Ishikawa (cell line): Measurements from ENCODE around the gene CYB5D1.

ENCODE experiments used
- CEBPB ChIP-seq: IDR thresholded peaks from 2 replicates; pipeline ENCODE4 v1.6.1; 2012
- CREB1 ChIP-seq: IDR thresholded peaks from 2 replicates; pipeline ENCODE4 v1.6.1; 2012; ENCODE audit warnings: low read depth
- EGR1 ChIP-seq: IDR thresholded peaks from 2 replicates; pipeline ENCODE4 v1.6.1; 2012
- EP300 ChIP-seq: IDR thresholded peaks from 2 replicates; pipeline ENCODE4 v1.6.1; 2012; ENCODE audit warnings: borderline replicate concordance
- FOXM1 ChIP-seq: IDR thresholded peaks from 2 replicates; pipeline ENCODE4 v1.6.1; 2012; ENCODE audit warnings: low read depth, borderline replicate concordance
- NFIC ChIP-seq: IDR thresholded peaks from 2 replicates; pipeline ENCODE4 v1.6.1; 2012
- RAD21 ChIP-seq: IDR thresholded peaks from 2 replicates; pipeline ENCODE4 v1.6.1; 2012; ENCODE audit warnings: low read depth
- REST ChIP-seq: IDR thresholded peaks from 2 replicates; pipeline ENCODE4 v1.6.1; 2012; ENCODE audit warnings: low read depth, mild to moderate bottlenecking
- TAF1 ChIP-seq: IDR thresholded peaks from 2 replicates; pipeline ENCODE4 v1.6.1; 2012; ENCODE audit warnings: low read depth, mild to moderate bottlenecking
- TCF12 ChIP-seq: IDR thresholded peaks from 2 replicates; pipeline ENCODE4 v1.6.1; 2012; ENCODE audit warnings: low read depth
- TEAD4 ChIP-seq: IDR thresholded peaks from 2 replicates; pipeline ENCODE4 v1.6.1; 2012
- YY1 ChIP-seq: IDR thresholded peaks from 2 replicates; pipeline ENCODE4 v1.6.1; 2012; ENCODE audit warnings: low read depth
- ZBTB7A ChIP-seq: IDR thresholded peaks from 2 replicates; pipeline ENCODE4 v1.6.1; 2012; ENCODE audit warnings: low read depth
- TF ChIP-seq, protein P1 (sequence below): IDR thresholded peaks from 2 replicates; pipeline ENCODE4 v1.6.1; 2012
- TF ChIP-seq, protein P2 (sequence below): IDR thresholded peaks from 2 replicates; pipeline ENCODE4 v1.6.1; 2012

CYB5D1 gene

DNA sequence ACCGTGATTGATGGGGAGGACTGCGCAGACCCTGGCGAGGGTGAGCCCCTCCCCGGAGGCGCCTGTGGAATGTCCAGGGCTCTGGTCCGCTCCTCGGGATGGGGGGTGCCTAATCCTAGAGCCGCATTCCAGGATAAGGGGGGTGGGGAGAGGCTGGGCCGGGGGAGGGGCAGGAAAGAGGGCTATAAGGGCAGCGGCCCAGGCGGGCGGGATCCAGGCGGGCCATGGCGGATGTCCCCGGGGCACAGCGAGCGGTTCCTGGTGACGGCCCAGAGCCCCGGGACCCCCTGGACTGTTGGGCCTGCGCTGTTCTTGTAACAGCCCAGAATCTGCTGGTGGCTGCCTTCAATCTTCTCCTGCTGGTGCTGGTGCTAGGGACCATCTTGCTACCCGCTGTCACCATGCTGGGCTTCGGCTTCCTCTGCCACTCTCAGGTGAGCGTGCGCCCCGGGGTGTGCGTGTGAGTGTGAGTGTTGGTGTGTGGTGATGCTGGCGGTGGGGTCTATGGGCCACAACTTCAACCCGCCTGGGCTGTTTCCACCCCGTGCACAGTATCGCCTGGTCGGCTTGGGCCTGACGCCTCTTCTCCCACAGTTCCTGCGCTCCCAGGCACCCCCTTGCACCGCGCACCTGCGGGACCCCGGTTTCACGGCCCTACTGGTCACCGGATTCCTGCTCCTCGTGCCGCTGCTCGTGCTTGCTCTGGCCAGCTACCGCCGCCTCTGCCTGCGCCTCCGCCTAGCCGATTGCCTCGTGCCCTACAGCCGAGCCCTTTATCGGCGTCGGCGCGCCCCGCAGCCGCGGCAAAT is 2.7 kb upstream of the CYB5D1 start, which contains the start of gene TMEM88:
Gene TMEM88, plus strand, starts transcription at position 216 of the 809 bp plus-strand sequence. Its CDS starts 9 bp downstream, at position 225.
- TF ChIP-seq FOXM1 (no peak), TCF12 (no peak), NFIC (no peak), TEAD4 (no peak), YY1 (no peak), EP300 (no peak), TAF1 (no peak), CREB1 (no peak), EGR1 (no peak), REST (no peak), CEBPB (no peak), ZBTB7A (no peak), RAD21 (no peak)
- TF ChIP-seq, protein P1, sequence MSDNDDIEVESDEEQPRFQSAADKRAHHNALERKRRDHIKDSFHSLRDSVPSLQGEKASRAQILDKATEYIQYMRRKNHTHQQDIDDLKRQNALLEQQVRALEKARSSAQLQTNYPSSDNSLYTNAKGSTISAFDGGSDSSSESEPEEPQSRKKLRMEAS = no peak
- TF ChIP-seq, protein P2, sequence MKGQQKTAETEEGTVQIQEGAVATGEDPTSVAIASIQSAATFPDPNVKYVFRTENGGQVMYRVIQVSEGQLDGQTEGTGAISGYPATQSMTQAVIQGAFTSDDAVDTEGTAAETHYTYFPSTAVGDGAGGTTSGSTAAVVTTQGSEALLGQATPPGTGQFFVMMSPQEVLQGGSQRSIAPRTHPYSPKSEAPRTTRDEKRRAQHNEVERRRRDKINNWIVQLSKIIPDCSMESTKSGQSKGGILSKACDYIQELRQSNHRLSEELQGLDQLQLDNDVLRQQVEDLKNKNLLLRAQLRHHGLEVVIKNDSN = no peak

GRCh38 chr17:7855660-7856010 is 2.2 kb upstream of the CYB5D1 start:
- no peak for TF ChIP-seq TEAD4
- no peak for TF ChIP-seq TAF1
- TF ChIP-seq EP300 = no peak
- TF ChIP-seq REST = no peak
- no peak for TF ChIP-seq ZBTB7A
- TF ChIP-seq CREB1 = no peak
- no peak for TF ChIP-seq TCF12
- no peak for TF ChIP-seq CEBPB
- TF ChIP-seq FOXM1 = no peak
- no peak for TF ChIP-seq RAD21
- TF ChIP-seq, protein P2 = no peak
- TF ChIP-seq NFIC = no peak
- TF ChIP-seq, protein P1 = no peak
- no peak for TF ChIP-seq YY1
- TF ChIP-seq EGR1 = no peak

DNA sequence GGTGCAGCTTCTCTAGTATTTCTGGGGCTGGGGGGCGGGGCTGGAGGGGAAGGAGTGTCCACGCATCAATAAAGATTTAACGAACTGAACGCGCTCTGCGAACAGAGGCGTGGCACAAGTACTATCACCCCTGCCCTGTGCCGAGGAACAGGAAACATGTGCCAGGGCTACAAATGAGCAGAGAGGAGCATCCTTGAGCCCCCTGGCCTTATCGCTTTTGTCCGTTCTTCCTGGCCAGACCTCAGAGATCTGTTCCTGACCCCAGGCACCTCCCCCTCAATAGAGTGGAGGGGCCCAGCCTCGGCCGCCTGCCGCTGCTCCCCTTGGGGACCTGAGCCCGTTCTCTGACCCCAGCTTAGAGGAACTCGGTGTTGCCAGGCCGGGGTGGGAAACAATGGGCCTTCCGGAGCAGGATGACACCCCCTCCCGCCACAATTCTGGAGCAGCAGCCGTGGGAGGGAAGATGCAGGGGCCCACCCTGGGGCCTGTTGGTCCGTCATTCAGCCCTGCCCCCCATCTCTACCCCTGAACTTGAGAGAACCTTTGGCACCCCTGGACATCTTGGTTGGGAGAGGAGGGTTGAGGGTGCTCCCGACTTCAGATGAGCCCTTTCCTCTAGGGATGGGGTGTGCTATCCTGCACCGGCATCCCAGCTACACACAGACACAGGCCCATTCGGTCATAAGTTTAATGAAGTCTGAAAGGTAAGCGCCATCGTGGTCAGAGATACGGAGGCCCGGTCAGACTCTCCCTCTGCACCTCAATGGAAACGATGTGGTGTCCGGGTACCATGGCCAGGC is 1.6 kb upstream of the CYB5D1 start:
- TF ChIP-seq, protein P2 = no peak
- TF ChIP-seq YY1 (no peak), CREB1 (no peak), TCF12 (no peak), ZBTB7A (no peak), NFIC (no peak), TAF1 (no peak), RAD21 (no peak)
- TF ChIP-seq, protein P1 = no peak

DNA sequence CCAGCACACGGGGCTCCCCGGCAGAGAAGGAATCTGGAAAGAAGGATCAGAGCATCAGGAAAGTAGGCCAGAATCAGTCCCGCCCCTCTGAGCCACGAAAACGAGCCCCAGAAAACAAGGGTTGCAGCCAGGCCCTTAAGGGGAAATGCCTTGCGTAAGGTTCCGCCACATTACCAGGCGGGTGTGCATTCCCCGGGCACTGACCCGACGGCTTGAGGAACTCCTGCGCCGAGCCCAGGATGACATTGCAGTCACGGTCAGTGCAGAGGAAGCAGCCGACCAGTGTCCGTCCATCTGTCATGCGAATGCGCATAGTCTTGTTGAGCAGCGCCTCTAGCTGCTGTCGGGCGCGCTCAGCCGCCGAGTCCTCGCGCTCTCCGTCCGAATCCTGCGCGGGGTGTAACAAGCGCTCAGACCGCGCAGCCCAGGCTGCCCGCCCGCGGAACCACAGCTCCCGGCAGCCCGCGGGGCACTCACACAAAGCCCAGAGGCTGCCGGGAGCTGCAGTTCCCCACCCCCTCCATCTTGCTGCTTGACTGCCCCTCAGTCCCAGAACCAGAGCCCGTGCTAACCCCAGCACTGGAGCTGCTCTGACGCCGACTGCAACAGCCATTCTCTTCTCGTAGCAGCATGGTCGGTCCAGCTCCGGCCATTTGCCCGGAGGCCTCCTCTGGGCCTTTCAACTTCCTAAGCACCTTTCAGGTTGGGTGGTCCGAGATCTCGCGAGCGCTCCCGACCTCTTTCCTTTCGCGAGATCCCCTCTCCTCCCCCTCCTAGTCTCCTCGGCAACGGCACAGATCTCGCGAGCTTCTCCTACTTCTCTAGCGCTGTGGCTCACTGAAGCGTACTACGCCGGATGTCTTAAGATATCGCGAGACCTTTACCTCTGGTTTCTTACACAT is 741 bp upstream of the CYB5D1 start, which contains the start of gene NAA38:
Gene NAA38, minus strand, starts transcription at position 749 of the 902 bp plus-strand sequence. Its CDS starts 96 bp downstream, at position 653.
- TF ChIP-seq RAD21 = peak; percentile 29; the same call in 1 of the 2 replicates
- TF ChIP-seq TAF1 = peak; percentile 63
- peak; percentile 16; the same call in 1 of the 2 replicates for TF ChIP-seq FOXM1
- peak; percentile 84 for TF ChIP-seq YY1
- TF ChIP-seq, protein P1 = peak; percentile 73
- TF ChIP-seq REST = no peak
- TF ChIP-seq CEBPB = no peak; the same call in 1 of the 2 replicates
- peak; percentile 23 for TF ChIP-seq TCF12
